ENCODE measurements around the gene CADM1.

DNA sequence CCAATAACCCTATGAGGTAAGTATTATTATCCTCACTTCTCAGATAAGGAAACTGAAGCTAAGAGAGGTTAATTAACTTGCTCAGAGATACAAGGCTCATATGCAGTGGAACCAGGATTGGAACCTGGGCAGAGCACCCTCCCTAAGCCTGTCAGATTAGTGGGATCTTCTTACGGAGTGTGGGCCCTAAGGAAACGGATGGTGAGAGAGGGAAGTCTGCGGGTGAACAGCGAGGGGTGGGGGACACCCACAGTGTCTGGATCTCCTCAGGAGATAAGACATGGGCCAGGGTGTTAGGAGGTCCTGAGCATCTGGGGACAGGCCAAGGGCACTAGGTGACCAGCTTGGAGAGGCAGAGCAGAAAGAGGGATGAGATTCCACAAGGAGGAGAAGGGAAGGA is 376.0 kb downstream of the CADM1 start:
- TF ChIP-seq, protein P1, sequence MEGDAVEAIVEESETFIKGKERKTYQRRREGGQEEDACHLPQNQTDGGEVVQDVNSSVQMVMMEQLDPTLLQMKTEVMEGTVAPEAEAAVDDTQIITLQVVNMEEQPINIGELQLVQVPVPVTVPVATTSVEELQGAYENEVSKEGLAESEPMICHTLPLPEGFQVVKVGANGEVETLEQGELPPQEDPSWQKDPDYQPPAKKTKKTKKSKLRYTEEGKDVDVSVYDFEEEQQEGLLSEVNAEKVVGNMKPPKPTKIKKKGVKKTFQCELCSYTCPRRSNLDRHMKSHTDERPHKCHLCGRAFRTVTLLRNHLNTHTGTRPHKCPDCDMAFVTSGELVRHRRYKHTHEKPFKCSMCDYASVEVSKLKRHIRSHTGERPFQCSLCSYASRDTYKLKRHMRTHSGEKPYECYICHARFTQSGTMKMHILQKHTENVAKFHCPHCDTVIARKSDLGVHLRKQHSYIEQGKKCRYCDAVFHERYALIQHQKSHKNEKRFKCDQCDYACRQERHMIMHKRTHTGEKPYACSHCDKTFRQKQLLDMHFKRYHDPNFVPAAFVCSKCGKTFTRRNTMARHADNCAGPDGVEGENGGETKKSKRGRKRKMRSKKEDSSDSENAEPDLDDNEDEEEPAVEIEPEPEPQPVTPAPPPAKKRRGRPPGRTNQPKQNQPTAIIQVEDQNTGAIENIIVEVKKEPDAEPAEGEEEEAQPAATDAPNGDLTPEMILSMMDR (IDR thresholded peaks at IDR 0.05): no peak
- TF ChIP-seq POLR2A (IDR thresholded peaks at IDR 0.05) (no peak), POLR2AphosphoS5 (IDR thresholded peaks at IDR 0.05) (no peak)

All from prostate gland (tissue), 2 donors.